HEK293 (cell line): ENCODE data around the gene KIAA0825.
A peak's percentile ranks its signal among the peaks of the same experiment; 100 is the strongest.

Experiments
- BCL11A ChIP-seq: fragments of 450-650 bp; formaldehyde crosslinking; IDR thresholded peaks from 2 replicates; pipeline ENCODE4 v1.5.1; 2016; ENCODE audit warnings: low read depth, missing biosample characterization, missing genetic modification characterization
- IKZF3 ChIP-seq: fragments of 450-650 bp; IDR thresholded peaks from 2 replicates; pipeline ENCODE4 v1.5.0; 2018; ENCODE audit warnings: missing biosample characterization, mild to moderate bottlenecking, missing genetic modification characterization, moderate library complexity
- WT1 ChIP-seq: fragments of 450-650 bp; formaldehyde crosslinking; IDR thresholded peaks from 2 replicates; pipeline ENCODE4 v1.5.1; 2016; ENCODE audit warnings: missing biosample characterization, missing genetic modification characterization
- YY1 ChIP-seq: fragments of 450-650 bp; formaldehyde crosslinking; IDR thresholded peaks from 2 replicates; pipeline ENCODE4 v1.5.1; 2018; ENCODE audit warnings: missing biosample characterization, missing genetic modification characterization
- ZBTB17 ChIP-seq: fragments of 450-650 bp; formaldehyde crosslinking; IDR thresholded peaks from 2 replicates; pipeline ENCODE4 v1.5.1; 2016; ENCODE audit warnings: missing biosample characterization, missing genetic modification characterization
- ZBTB20 ChIP-seq: fragments of 450-650 bp; formaldehyde crosslinking; IDR thresholded peaks from 2 replicates; pipeline ENCODE4 v1.5.1; 2016; ENCODE audit warnings: missing biosample characterization, missing genetic modification characterization
- ZFHX2 ChIP-seq: fragments of 450-650 bp; formaldehyde crosslinking; conservative IDR thresholded peaks from 2 replicates; pipeline ENCODE4 v1.5.1; 2016; ENCODE audit warnings: missing biosample characterization, missing genetic modification characterization
- ZIC2 ChIP-seq: fragments of 450-650 bp; formaldehyde crosslinking; IDR thresholded peaks from 2 replicates; pipeline ENCODE4 v1.5.1; 2016; ENCODE audit warnings: missing biosample characterization, missing genetic modification characterization
- ZNF133 ChIP-seq: fragments of 450-650 bp; formaldehyde crosslinking; IDR thresholded peaks from 2 replicates; pipeline ENCODE4 v1.5.1; 2016; ENCODE audit warnings: missing biosample characterization, missing genetic modification characterization
- ZNF202 ChIP-seq: fragments of 450-650 bp; formaldehyde crosslinking; IDR thresholded peaks from 2 replicates; pipeline ENCODE4 v1.5.1; 2016; ENCODE audit warnings: missing biosample characterization, missing genetic modification characterization, borderline replicate concordance
- ZNF302 ChIP-seq: fragments of 450-650 bp; formaldehyde crosslinking; IDR thresholded peaks from 2 replicates; pipeline ENCODE4 v1.5.1; 2016; ENCODE audit warnings: missing biosample characterization, missing genetic modification characterization, low read depth
- ZNF501 ChIP-seq: fragments of 450-650 bp; formaldehyde crosslinking; IDR thresholded peaks from 2 replicates; pipeline ENCODE4 v1.5.1; 2016; ENCODE audit warnings: missing biosample characterization, missing genetic modification characterization
- ZNF626 ChIP-seq: fragments of 450-650 bp; sonication (Bioruptor Pico); formaldehyde crosslinking; IDR thresholded peaks from 2 replicates; pipeline ENCODE4 v1.5.1; 2018; ENCODE audit warnings: missing biosample characterization, missing genetic modification characterization, inconsistent platforms
- ZNF830 ChIP-seq: fragments of 450-650 bp; IDR thresholded peaks from 2 replicates; pipeline ENCODE4 v1.5.0; 2018; ENCODE audit warnings: missing biosample characterization, missing genetic modification characterization, low read depth, mild to moderate bottlenecking, moderate library complexity
- TF ChIP-seq, protein P1 (sequence below): fragments of 450-650 bp; formaldehyde crosslinking; IDR thresholded peaks from 2 replicates; pipeline ENCODE4 v1.5.1; 2016; ENCODE audit warnings: missing biosample characterization, missing genetic modification characterization
- TF ChIP-seq, protein P2 (sequence below): fragments of 450-650 bp; formaldehyde crosslinking; IDR thresholded peaks from 2 replicates; pipeline ENCODE4 v1.5.1; 2017; ENCODE audit warnings: missing biosample characterization, mild to moderate bottlenecking, missing genetic modification characterization, moderate library complexity
- TF ChIP-seq, protein P3 (sequence below): fragments of 450-650 bp; formaldehyde crosslinking; IDR thresholded peaks from 2 replicates; pipeline ENCODE4 v1.5.1; 2016; ENCODE audit warnings: missing biosample characterization, missing genetic modification characterization
- TF ChIP-seq, protein P4 (sequence below): fragments of 450-650 bp; formaldehyde crosslinking; IDR thresholded peaks from 2 replicates; pipeline ENCODE4 v1.5.1; 2016; ENCODE audit warnings: missing biosample characterization, missing genetic modification characterization
- TF ChIP-seq, protein P5 (sequence below): fragments of 450-650 bp; formaldehyde crosslinking; IDR thresholded peaks from 2 replicates; pipeline ENCODE4 v1.5.1; 2016; ENCODE audit warnings: missing biosample characterization, missing genetic modification characterization
- TF ChIP-seq, protein P6 (sequence below): fragments of 450-650 bp; formaldehyde crosslinking; IDR thresholded peaks from 2 replicates; pipeline ENCODE4 v1.5.1; 2017; ENCODE audit warnings: missing biosample characterization, missing genetic modification characterization
- TF ChIP-seq, protein P7 (sequence below): sonication (generic); formaldehyde crosslinking; IDR thresholded peaks from 2 replicates; pipeline ENCODE4 v1.8.1; 2022; ENCODE audit warnings: mild to moderate bottlenecking, moderate library complexity, missing genetic modification reagents

The KIAA0825 gene

DNA sequence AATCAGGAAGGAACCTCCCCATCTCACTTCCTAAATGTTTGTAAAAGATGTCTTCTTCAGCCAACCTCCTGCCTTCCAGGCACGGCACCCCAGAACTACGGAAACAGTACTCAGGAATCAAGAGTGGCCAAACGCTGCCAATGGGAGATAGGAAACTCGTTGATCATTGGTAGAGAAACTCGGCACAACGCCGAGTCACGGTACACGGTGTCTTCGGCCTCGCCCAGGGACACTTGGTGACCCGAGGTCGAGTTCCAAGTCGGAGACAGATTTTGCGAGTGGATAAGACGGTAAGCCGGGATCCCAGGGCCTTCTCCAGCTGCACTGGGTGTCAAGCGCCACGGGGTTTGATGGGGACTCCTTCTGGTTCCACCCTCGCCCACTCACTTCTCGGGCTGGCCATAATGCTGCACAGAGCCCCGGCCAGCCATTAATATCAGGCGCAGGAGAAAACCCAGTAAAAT lies 343 bp downstream of the KIAA0825 start (continued):
- TF ChIP-seq, protein P1, sequence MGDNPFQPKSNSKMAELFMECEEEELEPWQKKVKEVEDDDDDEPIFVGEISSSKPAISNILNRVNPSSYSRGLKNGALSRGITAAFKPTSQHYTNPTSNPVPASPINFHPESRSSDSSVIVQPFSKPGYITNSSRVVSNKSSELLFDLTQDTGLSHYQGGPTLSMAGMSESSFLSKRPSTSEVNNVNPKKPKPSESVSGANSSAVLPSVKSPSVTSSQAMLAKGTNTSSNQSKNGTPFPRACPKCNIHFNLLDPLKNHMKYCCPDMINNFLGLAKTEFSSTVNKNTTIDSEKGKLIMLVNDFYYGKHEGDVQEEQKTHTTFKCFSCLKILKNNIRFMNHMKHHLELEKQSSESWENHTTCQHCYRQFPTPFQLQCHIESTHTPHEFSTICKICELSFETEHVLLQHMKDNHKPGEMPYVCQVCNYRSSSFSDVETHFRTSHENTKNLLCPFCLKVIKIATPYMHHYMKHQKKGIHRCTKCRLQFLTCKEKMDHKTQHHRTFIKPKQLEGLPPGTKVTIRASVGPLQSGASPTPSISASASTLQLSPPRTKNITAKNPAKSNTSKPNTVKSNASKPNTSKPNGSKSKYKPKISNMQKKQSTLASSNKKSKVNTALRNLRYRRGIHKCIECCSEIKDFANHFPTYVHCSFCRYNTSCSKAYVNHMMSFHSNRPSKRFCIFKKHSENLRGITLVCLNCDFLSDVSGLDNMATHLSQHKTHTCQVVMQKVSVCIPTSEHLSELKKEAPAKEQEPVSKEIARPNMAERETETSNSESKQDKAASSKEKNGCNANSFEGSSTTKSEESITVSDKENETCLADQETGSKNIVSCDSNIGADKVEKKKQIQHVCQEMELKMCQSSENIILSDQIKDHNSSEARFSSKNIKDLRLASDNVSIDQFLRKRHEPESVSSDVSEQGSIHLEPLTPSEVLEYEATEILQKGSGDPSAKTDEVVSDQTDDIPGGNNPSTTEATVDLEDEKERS (tag by site-specific recombination): no peak
- TF ChIP-seq ZIC2 (tag by site-specific recombination): no peak
- TF ChIP-seq BCL11A: no peak
- peak; percentile 93 for TF ChIP-seq ZBTB17 (tag by site-specific recombination)
- TF ChIP-seq, protein P2, sequence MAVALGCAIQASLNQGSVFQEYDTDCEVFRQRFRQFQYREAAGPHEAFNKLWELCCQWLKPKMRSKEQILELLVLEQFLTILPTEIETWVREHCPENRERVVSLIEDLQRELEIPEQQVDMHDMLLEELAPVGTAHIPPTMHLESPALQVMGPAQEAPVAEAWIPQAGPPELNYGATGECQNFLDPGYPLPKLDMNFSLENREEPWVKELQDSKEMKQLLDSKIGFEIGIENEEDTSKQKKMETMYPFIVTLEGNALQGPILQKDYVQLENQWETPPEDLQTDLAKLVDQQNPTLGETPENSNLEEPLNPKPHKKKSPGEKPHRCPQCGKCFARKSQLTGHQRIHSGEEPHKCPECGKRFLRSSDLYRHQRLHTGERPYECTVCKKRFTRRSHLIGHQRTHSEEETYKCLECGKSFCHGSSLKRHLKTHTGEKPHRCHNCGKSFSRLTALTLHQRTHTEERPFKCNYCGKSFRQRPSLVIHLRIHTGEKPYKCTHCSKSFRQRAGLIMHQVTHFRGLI (tag by site-specific recombination): 0 out of 2 replicates have a peak, but pooled peaks have one; percentile 15
- peak; percentile 37 for TF ChIP-seq ZFHX2 (tag by site-specific recombination)
- TF ChIP-seq ZNF830 (tag by site-specific recombination): no peak
- TF ChIP-seq, protein P3, sequence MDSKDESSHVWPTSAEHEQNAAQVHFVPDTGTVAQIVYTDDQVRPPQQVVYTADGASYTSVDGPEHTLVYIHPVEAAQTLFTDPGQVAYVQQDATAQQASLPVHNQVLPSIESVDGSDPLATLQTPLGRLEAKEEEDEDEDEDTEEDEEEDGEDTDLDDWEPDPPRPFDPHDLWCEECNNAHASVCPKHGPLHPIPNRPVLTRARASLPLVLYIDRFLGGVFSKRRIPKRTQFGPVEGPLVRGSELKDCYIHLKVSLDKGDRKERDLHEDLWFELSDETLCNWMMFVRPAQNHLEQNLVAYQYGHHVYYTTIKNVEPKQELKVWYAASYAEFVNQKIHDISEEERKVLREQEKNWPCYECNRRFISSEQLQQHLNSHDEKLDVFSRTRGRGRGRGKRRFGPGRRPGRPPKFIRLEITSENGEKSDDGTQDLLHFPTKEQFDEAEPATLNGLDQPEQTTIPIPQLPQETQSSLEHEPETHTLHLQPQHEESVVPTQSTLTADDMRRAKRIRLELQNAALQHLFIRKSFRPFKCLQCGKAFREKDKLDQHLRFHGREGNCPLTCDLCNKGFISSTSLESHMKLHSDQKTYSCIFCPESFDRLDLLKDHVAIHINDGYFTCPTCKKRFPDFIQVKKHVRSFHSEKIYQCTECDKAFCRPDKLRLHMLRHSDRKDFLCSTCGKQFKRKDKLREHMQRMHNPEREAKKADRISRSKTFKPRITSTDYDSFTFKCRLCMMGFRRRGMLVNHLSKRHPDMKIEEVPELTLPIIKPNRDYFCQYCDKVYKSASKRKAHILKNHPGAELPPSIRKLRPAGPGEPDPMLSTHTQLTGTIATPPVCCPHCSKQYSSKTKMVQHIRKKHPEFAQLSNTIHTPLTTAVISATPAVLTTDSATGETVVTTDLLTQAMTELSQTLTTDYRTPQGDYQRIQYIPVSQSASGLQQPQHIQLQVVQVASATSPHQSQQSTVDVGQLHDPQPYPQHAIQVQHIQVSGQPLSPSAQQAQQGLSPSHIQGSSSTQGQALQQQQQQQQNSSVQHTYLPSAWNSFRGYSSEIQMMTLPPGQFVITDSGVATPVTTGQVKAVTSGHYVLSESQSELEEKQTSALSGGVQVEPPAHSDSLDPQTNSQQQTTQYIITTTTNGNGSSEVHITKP: no peak
- TF ChIP-seq, protein P4, sequence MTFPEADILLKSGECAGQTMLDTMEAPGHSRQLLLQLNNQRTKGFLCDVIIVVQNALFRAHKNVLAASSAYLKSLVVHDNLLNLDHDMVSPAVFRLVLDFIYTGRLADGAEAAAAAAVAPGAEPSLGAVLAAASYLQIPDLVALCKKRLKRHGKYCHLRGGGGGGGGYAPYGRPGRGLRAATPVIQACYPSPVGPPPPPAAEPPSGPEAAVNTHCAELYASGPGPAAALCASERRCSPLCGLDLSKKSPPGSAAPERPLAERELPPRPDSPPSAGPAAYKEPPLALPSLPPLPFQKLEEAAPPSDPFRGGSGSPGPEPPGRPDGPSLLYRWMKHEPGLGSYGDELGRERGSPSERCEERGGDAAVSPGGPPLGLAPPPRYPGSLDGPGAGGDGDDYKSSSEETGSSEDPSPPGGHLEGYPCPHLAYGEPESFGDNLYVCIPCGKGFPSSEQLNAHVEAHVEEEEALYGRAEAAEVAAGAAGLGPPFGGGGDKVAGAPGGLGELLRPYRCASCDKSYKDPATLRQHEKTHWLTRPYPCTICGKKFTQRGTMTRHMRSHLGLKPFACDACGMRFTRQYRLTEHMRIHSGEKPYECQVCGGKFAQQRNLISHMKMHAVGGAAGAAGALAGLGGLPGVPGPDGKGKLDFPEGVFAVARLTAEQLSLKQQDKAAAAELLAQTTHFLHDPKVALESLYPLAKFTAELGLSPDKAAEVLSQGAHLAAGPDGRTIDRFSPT (tag by site-specific recombination): no peak
- TF ChIP-seq ZNF626 (tag by site-specific recombination): no peak
- no peak for TF ChIP-seq ZNF202 (tag by site-specific recombination)
- no peak for TF ChIP-seq YY1 (tag by site-specific recombination)
- TF ChIP-seq, protein P5, sequence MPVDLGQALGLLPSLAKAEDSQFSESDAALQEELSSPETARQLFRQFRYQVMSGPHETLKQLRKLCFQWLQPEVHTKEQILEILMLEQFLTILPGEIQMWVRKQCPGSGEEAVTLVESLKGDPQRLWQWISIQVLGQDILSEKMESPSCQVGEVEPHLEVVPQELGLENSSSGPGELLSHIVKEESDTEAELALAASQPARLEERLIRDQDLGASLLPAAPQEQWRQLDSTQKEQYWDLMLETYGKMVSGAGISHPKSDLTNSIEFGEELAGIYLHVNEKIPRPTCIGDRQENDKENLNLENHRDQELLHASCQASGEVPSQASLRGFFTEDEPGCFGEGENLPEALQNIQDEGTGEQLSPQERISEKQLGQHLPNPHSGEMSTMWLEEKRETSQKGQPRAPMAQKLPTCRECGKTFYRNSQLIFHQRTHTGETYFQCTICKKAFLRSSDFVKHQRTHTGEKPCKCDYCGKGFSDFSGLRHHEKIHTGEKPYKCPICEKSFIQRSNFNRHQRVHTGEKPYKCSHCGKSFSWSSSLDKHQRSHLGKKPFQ (tag by site-specific recombination): no peak
- TF ChIP-seq WT1: peak; percentile 25; the same call in 1 of the 2 replicates
- no peak for TF ChIP-seq ZNF302 (tag by site-specific recombination)
- TF ChIP-seq, protein P6, sequence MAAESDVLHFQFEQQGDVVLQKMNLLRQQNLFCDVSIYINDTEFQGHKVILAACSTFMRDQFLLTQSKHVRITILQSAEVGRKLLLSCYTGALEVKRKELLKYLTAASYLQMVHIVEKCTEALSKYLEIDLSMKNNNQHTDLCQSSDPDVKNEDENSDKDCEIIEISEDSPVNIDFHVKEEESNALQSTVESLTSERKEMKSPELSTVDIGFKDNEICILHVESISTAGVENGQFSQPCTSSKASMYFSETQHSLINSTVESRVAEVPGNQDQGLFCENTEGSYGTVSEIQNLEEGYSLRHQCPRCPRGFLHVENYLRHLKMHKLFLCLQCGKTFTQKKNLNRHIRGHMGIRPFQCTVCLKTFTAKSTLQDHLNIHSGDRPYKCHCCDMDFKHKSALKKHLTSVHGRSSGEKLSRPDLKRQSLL (tag by site-specific recombination): no peak
- TF ChIP-seq IKZF3 (tag by site-specific recombination): peak; percentile 19; the same call in 1 of the 2 replicates
- TF ChIP-seq, protein P7, sequence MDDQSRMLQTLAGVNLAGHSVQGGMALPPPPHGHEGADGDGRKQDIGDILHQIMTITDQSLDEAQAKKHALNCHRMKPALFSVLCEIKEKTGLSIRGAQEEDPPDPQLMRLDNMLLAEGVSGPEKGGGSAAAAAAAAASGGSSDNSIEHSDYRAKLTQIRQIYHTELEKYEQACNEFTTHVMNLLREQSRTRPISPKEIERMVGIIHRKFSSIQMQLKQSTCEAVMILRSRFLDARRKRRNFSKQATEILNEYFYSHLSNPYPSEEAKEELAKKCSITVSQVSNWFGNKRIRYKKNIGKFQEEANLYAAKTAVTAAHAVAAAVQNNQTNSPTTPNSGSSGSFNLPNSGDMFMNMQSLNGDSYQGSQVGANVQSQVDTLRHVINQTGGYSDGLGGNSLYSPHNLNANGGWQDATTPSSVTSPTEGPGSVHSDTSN (CRISPR knock-in tag): no peak
- TF ChIP-seq ZNF501 (tag by site-specific recombination): no peak
- TF ChIP-seq ZBTB20 (tag by site-specific recombination): peak; percentile 89
- no peak for TF ChIP-seq ZNF133 (tag by site-specific recombination)
- TF ChIP-seq, all 188 proteins: peak for 9
